ACC112 (cell line): ENCODE data around the gene GAREM2.
A peak's percentile ranks its signal among the peaks of the same experiment; 100 is the strongest.

Experiments
- H2AFZ ChIP-seq: fragments of 200-600 bp; sonication (generic); one replicate; pipeline ENCODE4 v1.6.0; 2017; ENCODE audit warnings: antibody characterized with exemption, low read length; ENCODE audit not compliant: unreplicated experiment
- H3K27ac ChIP-seq: fragments of 200-600 bp; sonication (generic); 2 replicates; pipeline ENCODE4 v1.5.1; 2014; ENCODE audit warnings: low read depth, mild to moderate bottlenecking, antibody characterized with exemption, low read length, moderate library complexity
- H3K27me3 ChIP-seq: fragments of 200-600 bp; sonication (generic); 2 replicates; pipeline ENCODE4 v1.6.1; 2014; ENCODE audit warnings: mild to moderate bottlenecking, antibody characterized with exemption, low read length, moderate library complexity, mixed read lengths; ENCODE audit not compliant: insufficient read depth
- H3K36me3 ChIP-seq: fragments of 200-600 bp; sonication (generic); 2 replicates; pipeline ENCODE4 v1.6.1; 2016; ENCODE audit warnings: mild to moderate bottlenecking, antibody characterized with exemption, low read length, moderate library complexity, mixed read lengths; ENCODE audit not compliant: insufficient read depth
- H3K4me1 ChIP-seq: fragments of 200-600 bp; sonication (generic); one replicate; pipeline ENCODE4 v1.6.1; 2016; ENCODE audit warnings: low read length, mixed read lengths; ENCODE audit not compliant: insufficient read depth, unreplicated experiment, control insufficient read depth
- H3K4me3 ChIP-seq: fragments of 200-600 bp; sonication (generic); 2 replicates; pipeline ENCODE4 v1.5.1; 2014; ENCODE audit warnings: mild to moderate bottlenecking, low read depth, low read length
- H3K79me2 ChIP-seq: fragments of 200-600 bp; sonication (generic); one replicate; pipeline ENCODE4 v1.6.0; 2016; ENCODE audit warnings: low read length; ENCODE audit not compliant: control insufficient read depth, unreplicated experiment, insufficient read depth

The GAREM2 gene

DNA sequence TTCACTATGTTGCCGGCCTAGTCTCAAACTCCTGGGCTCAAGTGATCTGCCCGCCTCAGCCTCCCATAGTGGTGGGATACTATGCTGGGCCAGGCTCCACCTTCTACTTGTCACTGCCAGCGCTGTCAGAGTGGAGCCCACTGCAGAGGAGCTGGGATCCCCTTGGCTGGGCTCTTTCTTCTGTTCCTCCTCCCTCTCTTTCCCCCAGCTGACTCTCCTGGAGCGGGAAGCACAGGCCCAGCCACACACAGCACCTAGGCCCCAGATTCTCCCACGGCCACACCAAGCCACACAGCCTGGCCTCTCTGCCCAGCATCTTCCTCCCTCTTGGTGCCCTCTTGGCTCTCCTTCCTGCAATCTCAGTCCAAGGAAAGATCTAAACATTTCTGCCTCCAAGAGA lies 3.7 kb upstream of the GAREM2 start:
- H3K27me3 ChIP-seq: peaks cover 19% of the 10 kb centered on the region
- no peak overlapping the region for H3K27ac ChIP-seq
- no peak overlapping the region for H2AFZ ChIP-seq
- H3K79me2 ChIP-seq: no peaks in the 10 kb centered on the region
- H3K4me3 ChIP-seq: no peak overlapping the region
- no peaks in the 10 kb centered on the region for H3K36me3 ChIP-seq
- H3K4me1 ChIP-seq: no peaks in the 10 kb centered on the region

DNA sequence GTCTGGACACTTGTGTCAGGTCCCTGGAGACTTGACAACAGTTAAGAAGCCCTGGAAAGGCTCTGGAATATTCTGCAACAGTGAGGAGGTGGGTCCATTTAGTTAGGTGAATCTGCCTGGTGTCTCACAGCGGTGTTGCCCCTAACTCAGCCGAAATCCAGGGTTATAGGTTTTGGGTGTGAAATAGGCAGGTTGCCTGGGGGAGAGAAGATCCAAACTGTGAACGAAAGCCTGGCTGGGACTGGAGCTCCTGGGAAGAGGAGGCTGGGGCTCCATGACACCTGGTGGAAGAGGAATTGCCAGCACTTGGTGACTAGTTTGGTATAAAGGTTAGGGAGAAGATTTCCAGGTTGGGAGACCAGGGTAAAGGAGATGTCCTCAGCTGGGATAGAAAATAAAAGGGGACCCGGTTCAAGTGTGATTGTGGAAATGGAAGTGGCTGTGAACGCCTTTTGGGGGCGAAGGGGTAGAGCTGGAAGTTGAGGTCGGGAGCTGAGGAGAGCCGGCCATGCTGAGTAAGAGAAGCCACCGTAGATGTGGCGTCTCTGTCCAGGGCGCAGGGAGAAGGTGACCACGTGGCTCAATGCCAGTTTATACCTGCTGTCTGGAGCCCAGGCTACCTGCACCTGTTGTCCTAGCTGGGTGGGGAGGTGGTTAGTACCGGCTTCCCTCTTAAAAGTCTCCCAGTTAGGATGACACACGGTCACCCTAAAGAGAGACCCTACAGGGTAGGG lies 3.0 kb upstream of the GAREM2 start:
- H3K27ac ChIP-seq: no peak overlapping the region
- H3K4me1 ChIP-seq: no peaks in the 10 kb centered on the region

DNA sequence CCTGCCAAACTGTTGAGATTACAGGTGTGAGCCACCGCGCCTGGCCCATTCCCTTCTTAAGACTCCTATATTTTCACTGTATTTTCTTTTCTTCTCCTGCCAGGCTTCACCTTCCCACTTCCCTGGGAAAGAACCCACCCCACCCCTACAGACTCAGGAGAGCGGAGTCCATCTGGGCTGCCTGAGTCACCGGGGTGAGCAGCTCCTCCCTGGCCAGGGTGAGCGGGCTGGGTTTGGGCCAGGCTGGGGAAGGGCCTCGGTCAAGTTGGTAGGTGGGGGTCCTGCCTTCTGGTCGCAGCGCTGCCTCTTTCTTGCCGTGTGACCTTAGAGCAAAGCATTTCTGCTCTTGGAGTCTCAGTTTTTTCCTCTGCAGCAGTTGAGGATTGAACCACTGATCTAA lies 2.1 kb upstream of the GAREM2 start:
- no peaks in the 10 kb centered on the region for H3K36me3 ChIP-seq
- no peak overlapping the region for H3K4me3 ChIP-seq
- H2AFZ ChIP-seq: no peak overlapping the region
- no peaks in the 10 kb centered on the region for H3K4me1 ChIP-seq
- no peak overlapping the region for H3K27ac ChIP-seq
- no peaks in the 10 kb centered on the region for H3K79me2 ChIP-seq
- peaks cover 25% of the 10 kb centered on the region for H3K27me3 ChIP-seq

More for the DNA sequence above, 3.0 kb upstream of the GAREM2 start:
- Histone ChIP-seq H3K4me3 (no peak overlapping the region), H3K79me2 (no peaks in the 10 kb centered on the region), H3K36me3 (no peaks in the 10 kb centered on the region), H2AFZ (no peak overlapping the region), H3K27me3 (peaks cover 25% of the 10 kb centered on the region)

DNA sequence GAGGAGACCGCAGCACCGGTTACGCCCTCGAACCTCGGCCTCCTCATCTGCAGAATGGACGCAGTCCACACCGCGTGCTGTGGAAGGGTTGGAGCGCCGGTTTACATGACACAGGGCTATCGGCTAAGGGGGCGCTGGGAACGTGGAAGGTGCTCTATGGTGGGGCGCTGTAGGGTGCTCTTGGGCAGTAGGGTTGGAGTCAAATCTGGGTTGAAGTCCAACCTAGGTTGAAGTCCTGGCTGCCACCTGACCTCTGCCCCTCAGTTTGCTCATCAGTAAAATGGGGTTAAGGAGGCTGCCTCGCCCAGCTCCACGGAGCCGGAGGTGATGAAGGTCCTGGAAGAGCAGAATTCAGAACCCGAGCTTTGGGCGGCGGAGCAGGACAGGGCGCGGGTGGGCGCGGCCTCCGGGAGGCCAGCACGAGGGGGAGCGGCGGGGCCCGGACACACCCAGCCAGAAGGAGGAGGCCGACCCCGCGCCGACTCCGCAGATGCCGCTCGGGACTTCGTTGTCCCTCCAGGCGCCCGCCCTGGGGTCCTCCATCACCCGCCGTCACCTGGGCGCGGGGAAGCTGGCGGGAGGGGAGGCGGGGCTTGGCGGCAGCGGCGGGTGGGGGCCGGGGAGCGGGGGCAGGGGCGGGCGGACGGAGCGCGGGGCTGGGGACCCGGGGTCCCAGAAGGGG lies 558 bp upstream of the GAREM2 start:
- no peaks in the 10 kb centered on the region for H3K79me2 ChIP-seq
- H2AFZ ChIP-seq: no peak overlapping the region
- H3K27ac ChIP-seq: no peak overlapping the region

DNA sequence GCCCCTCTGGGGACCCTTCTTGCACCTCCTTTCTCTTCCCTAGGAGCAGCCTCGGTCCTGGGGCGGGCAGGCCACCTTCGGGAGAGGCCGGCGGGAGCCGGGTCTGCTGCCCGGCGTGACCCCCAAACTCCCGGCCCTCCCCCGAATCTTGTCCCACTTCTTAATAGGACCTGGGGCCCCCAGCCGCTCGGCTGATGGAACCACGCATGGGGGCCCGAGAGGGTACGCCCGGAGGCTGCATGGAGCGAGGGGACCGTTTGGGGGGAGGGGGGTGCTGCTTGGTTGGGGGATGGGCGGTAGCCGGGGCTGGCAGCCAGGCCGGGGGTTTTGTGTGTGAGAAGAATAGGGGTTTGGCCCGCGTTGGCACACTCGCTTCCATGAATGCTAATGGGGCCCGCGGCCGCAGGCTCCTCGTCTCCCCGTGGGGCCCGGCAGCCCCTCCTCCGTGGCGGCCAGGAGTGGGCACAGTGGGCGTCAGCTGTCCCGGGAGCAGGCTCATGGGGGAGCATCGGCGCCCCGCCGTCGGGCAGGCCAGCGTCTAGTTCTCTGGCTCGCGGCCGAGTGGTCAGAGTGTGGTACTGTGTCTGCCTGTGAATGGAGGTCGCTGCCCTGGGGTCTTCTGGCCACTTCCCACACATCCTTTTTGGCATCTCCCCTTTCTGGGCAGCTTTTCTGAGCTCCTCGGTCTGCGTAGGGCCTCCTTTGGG lies 1.0 kb downstream of the GAREM2 start:
- Histone ChIP-seq H3K4me1 (no peaks in the 10 kb centered on the region), H2AFZ (no peak overlapping the region), H3K27ac (no peak overlapping the region), H3K27me3 (peaks cover 25% of the 10 kb centered on the region), H3K4me3 (peak overlapping the region; percentile 70; the same call in 1 of the 2 replicates), H3K36me3 (no peaks in the 10 kb centered on the region), H3K79me2 (no peaks in the 10 kb centered on the region)

More for the DNA sequence above, 558 bp upstream of the GAREM2 start:
- Histone ChIP-seq H3K27me3 (peaks cover 25% of the 10 kb centered on the region), H3K4me1 (no peaks in the 10 kb centered on the region), H3K36me3 (no peaks in the 10 kb centered on the region), H3K4me3 (no peak overlapping the region)

DNA sequence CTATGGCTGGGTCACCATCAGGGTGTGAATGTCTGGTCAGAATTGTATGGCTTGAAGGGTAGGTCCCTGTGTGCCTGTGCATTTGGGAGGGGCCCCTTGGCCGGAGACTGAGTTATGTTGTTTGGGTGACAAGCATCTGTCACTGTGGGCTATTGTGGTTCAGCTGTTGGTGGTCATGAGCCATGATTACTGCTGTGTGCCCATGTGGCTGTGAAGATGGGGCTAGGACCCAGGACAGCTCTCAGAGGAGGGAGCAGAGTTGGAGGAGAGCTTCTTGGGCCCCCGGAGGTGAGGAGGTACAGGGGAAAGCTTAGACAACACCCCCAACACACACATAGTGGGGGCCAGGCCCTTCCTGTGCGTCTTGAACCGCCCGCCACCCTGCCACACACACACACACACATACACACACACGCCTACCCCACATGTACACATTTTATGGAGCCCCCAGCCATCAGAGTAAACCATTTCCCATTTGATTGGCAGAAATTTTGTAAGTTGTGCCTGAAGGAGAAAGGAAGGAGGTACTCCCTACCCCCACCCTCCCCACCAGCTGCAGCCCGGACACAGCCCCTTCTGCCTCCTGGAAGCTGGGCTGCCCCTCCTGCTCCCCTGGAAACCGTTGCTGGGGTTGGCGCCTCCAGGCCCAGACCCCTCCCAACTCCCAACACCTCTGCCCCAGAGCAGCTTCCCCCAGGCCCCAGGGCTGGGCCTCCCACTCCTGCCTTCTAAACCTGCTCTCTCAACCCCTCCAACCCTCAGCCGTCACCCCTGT lies 2.0 kb downstream of the GAREM2 start:
- H3K27me3 ChIP-seq: peaks cover 25% of the 10 kb centered on the region
- no peak overlapping the region for H3K4me3 ChIP-seq
- no peaks in the 10 kb centered on the region for H3K4me1 ChIP-seq
- H2AFZ ChIP-seq: no peak overlapping the region
- H3K27ac ChIP-seq: no peak overlapping the region
- no peaks in the 10 kb centered on the region for H3K79me2 ChIP-seq
- H3K36me3 ChIP-seq: no peaks in the 10 kb centered on the region

DNA sequence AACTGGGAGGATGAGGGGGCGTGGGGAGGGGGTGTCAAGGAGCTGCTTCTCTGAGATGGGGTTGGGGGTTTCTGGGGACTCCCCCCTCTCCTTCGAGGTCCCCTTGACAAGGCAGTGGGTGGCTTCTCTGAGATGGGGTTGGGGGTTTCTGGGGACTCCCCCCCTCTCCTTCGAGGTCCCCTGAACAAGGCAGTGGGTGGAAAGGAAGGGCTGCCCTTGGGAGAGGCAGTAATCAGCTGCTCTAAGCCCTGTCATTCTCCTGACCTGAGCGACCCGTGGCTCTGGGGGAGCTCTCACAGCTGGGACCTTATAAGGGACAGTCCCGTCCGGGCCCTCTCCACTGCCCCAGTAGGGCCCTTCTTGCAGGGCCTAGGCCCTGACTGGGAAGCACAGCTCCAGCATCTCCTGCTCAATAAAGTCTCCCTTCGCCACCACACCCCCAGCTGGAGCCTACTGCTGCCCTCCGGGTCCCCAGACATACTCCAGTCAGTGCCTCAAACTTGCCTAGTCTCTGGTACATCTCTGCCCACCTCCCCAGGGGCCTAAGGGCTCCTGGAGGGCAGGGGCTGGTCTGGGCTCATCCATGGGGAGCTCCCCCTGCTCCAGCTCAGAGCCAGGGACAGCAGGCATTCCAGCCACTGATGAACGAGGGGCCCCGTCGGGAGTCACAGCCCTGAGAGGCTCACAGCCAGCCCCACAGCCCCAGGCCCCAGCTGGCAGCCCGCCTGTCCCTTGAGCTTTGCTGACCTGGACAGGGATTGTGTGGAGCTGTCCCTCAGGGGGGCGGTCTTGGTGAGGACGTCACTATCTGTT lies 2.8 kb downstream of the GAREM2 start:
- H3K79me2 ChIP-seq: no peaks in the 10 kb centered on the region
- H3K4me1 ChIP-seq: no peaks in the 10 kb centered on the region
- H3K4me3 ChIP-seq: no peak overlapping the region
- peaks cover 25% of the 10 kb centered on the region for H3K27me3 ChIP-seq
- H3K36me3 ChIP-seq: no peaks in the 10 kb centered on the region
- no peak overlapping the region for H3K27ac ChIP-seq
- no peak overlapping the region for H2AFZ ChIP-seq

DNA sequence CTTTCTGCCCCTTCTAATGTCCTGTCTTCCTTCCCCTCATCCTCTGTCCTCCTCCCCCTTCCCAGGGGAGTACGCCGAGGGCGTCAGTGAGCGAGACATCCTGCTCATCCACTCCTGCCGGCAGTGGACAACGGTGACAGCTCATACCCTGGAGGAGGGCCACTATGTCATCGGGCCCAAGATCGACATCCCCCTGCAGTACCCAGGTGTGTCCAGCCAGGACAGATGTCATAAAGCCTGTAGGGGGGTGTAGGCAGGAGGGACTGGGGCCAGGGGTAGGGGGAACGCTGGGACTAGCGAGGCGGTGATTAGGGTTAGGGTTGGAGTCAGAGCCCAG lies 3.4 kb downstream of the GAREM2 start:
- no peaks in the 10 kb centered on the region for H3K79me2 ChIP-seq
- H3K27ac ChIP-seq: no peak overlapping the region
- no peak overlapping the region for H2AFZ ChIP-seq
- H3K4me3 ChIP-seq: no peak overlapping the region
- H3K27me3 ChIP-seq: peaks cover 25% of the 10 kb centered on the region
- no peaks in the 10 kb centered on the region for H3K4me1 ChIP-seq
- H3K36me3 ChIP-seq: no peaks in the 10 kb centered on the region

DNA sequence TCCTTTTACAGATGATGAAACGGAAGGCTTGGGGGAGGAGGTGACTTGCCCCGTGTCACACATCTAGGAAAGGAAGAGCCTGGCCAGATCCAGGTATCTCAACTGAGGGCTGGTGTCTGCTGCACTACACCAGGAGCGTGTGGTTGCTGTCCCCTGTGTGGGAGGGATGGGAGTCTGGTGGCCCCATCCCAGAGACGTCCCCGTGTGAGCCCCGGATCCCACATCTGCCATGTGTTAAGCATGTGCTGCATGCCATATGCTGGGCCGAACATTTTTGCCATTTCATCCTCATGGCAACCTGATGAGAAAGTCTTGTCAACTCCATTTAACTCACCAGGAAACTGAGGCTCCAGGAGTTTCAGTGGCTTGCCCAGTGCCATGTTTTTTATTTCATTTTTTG lies 4.2 kb downstream of the GAREM2 start:
- no peak overlapping the region for H3K4me3 ChIP-seq
- no peak overlapping the region for H3K27ac ChIP-seq
- H3K4me1 ChIP-seq: no peaks in the 10 kb centered on the region
- no peak overlapping the region for H2AFZ ChIP-seq
- peaks cover 23% of the 10 kb centered on the region for H3K27me3 ChIP-seq
- no peaks in the 10 kb centered on the region for H3K36me3 ChIP-seq
- H3K79me2 ChIP-seq: no peaks in the 10 kb centered on the region

DNA sequence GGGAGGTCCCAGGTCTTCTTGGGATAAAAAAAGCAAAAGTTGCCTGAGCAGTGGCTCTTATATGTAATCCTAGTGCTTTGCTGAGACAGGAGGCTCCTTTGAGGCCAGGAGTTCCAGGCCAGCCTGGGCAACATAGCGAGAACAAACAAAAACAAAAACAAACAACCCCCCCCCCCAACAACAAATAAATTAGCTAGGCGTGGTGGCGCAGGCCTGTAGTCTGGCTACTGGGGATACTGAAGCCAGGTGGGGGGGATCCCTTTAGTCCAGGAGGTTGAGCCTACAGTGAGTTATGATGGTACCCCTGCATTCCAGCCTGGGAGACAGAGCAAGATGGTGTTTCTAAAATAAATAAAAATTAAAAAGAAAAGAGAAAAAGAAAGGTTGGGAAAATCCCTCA lies 5.4 kb downstream of the GAREM2 start:
- Histone ChIP-seq H3K79me2 (no peaks in the 10 kb centered on the region), H2AFZ (no peak overlapping the region), H3K27ac (no peak overlapping the region), H3K27me3 (peaks cover 16% of the 10 kb centered on the region), H3K4me1 (no peaks in the 10 kb centered on the region), H3K36me3 (no peaks in the 10 kb centered on the region), H3K4me3 (peak overlapping the region; percentile 74)
